IMR-90 (cell line): ENCODE results near the gene SIPA1. TPM values are rescaled to one million over a fixed set of nuclear protein-coding genes. Genes with fewer than 3 reads are reported as not detected.

ENCODE experiments used
- ATAC-seq: fragments of 200-7000 bp; cut with Tn5 transposase; 2 replicates; pipeline ENCODE4 v1.9.1; 2020; ENCODE audit warnings: low read depth, mild to moderate bottlenecking, moderate library complexity
- BruUV-seq: library from RNA; stranded (reverse); fragments of 400-500 nt; replicated peaks from 2 replicates; lab custom pipeline; 2021; lab: Mats Ljungman, UMichigan
- CTCF ChIA-PET: fragments of 300-600 bp; formaldehyde crosslinking; extraction: SDS; loops from one replicate; lab custom pipeline; 2021; ENCODE audit warnings: antibody characterized with exemption; lab: Yijun Ruan, JAX
- POLR2A ChIA-PET: fragments of 300-600 bp; sonication (Branson Sonifier 250); formaldehyde crosslinking; loops from one replicate; lab custom pipeline; 2022; ENCODE audit warnings: antibody characterized with exemption; ENCODE audit not compliant: unreplicated experiment; lab: Charles Lee
- DNase-seq: peaks from one replicate; pipeline ENCODE4 v3.0.0; 2013
- H2AFZ ChIP-seq: replicated peaks from 2 replicates; pipeline ENCODE3; 2013; ENCODE audit warnings: low read length, mild to moderate bottlenecking; ENCODE audit not compliant: poor library complexity
- H2AK5ac ChIP-seq: 2 replicates; pipeline ENCODE4 v1.6.1; 2013; ENCODE audit warnings: low read depth, low read length, inconsistent platforms
- H2AK9ac ChIP-seq: replicated peaks from 2 replicates; pipeline ENCODE3; 2013; ENCODE audit warnings: mild to moderate bottlenecking, low read depth, low read length, moderate library complexity; ENCODE audit not compliant: poor library complexity
- H2BK120ac ChIP-seq: 2 replicates; pipeline ENCODE4 v1.6.1; 2013; ENCODE audit warnings: low read depth, low read length, inconsistent platforms
- H2BK15ac ChIP-seq: 3 replicates; pipeline ENCODE4 v1.6.1; 2013; ENCODE audit warnings: low read depth, low read length, inconsistent platforms
- H2BK20ac ChIP-seq: 2 replicates; pipeline ENCODE4 v1.6.1; 2013; ENCODE audit warnings: low read depth, mild to moderate bottlenecking, inconsistent platforms, low read length, moderate library complexity
- H2BK5ac ChIP-seq: 2 replicates; pipeline ENCODE4 v1.6.1; 2013; ENCODE audit warnings: mild to moderate bottlenecking, low read depth, low read length, inconsistent platforms; ENCODE audit not compliant: poor library complexity, severe bottlenecking
- H3K14ac ChIP-seq: replicated peaks from 2 replicates; pipeline ENCODE4 v1.6.1; 2013; ENCODE audit warnings: low read depth, low read length, inconsistent platforms
- H3K18ac ChIP-seq: 2 replicates; pipeline ENCODE4 v1.6.1; 2013; ENCODE audit warnings: low read depth, low read length, control low read depth
- H3K23ac ChIP-seq: 2 replicates; pipeline ENCODE4 v1.6.1; 2013; ENCODE audit warnings: low read depth, low read length, inconsistent platforms
- H3K27ac ChIP-seq: 2 replicates; pipeline ENCODE4 v1.5.1; 2013; ENCODE audit warnings: mild to moderate bottlenecking, control low read depth, low read length; ENCODE audit not compliant: insufficient read depth
- H3K27me3 ChIP-seq: 2 replicates; pipeline ENCODE4 v1.6.1; 2013; ENCODE audit warnings: low read length; ENCODE audit not compliant: control insufficient read depth, insufficient read depth
- H3K36me3 ChIP-seq: 2 replicates; pipeline ENCODE4 v1.6.1; 2013; ENCODE audit warnings: low read length, mixed read lengths; ENCODE audit not compliant: control insufficient read depth, insufficient read depth
- H3K4ac ChIP-seq: 2 replicates; pipeline ENCODE4 v1.6.1; 2013; ENCODE audit warnings: low read depth, low read length, inconsistent platforms
- H3K4me1 ChIP-seq: 2 replicates; pipeline ENCODE4 v1.6.1; 2013; ENCODE audit warnings: low read length, mixed read lengths; ENCODE audit not compliant: control insufficient read depth, insufficient read depth
- H3K4me2 ChIP-seq: 2 replicates; pipeline ENCODE4 v1.6.1; 2013; ENCODE audit warnings: low read depth, mild to moderate bottlenecking, control low read depth, low read length, moderate library complexity
- H3K4me3 ChIP-seq: 2 replicates; pipeline ENCODE4 v1.5.1; 2013; ENCODE audit warnings: low read depth, mild to moderate bottlenecking, control low read depth, low read length, moderate library complexity; ENCODE audit not compliant: insufficient read depth
- H3K56ac ChIP-seq: 2 replicates; pipeline ENCODE4 v1.6.1; 2013; ENCODE audit warnings: low read length, inconsistent platforms; ENCODE audit not compliant: insufficient read depth; ENCODE audit errors: extremely low read depth
- H3K79me1 ChIP-seq, 2 experiments: 2 replicates each; pipeline ENCODE4 v1.6.1; 2013; ENCODE audit warnings: low read length in 2 of 2, inconsistent platforms in 1 of 2, low read depth in 1 of 2
- H3K9ac ChIP-seq: 2 replicates; pipeline ENCODE4 v1.6.1; 2013; ENCODE audit warnings: low read depth, low read length, control low read depth
- H3K9me1 ChIP-seq: 2 replicates; pipeline ENCODE4 v1.6.1; 2013; ENCODE audit warnings: low read length, inconsistent platforms; ENCODE audit not compliant: insufficient read depth
- H3K9me3 ChIP-seq: 2 replicates; pipeline ENCODE4 v1.6.1; 2013; ENCODE audit warnings: low read length; ENCODE audit not compliant: control insufficient read depth, insufficient read depth
- H4K20me1 ChIP-seq: 2 replicates; pipeline ENCODE4 v1.6.1; 2013; ENCODE audit warnings: low read length, inconsistent platforms; ENCODE audit not compliant: insufficient read depth
- H4K5ac ChIP-seq: 2 replicates; pipeline ENCODE4 v1.6.1; 2013; ENCODE audit warnings: mild to moderate bottlenecking, low read depth, low read length, control low read depth
- H4K8ac ChIP-seq, 2 experiments: 2 replicates each; pipeline ENCODE4 v1.6.1; 2013; ENCODE audit warnings: low read depth in 2 of 2, low read length in 2 of 2, control low read depth in 1 of 2, inconsistent platforms in 1 of 2
- H4K91ac ChIP-seq: 2 replicates; pipeline ENCODE4 v1.6.1; 2013; ENCODE audit warnings: low read depth, low read length, inconsistent platforms; ENCODE audit not compliant: insufficient read depth
- CHD1 ChIP-seq: IDR thresholded peaks from 2 replicates; pipeline ENCODE4 v1.6.1; 2012; ENCODE audit warnings: low read depth, low read length, improper control_type of control experiment
- FOS ChIP-seq: fragments of 150-350 bp; IDR thresholded peaks from 2 replicates; pipeline ENCODE4 v1.6.1; 2016; ENCODE audit warnings: low read depth, low read length
- MAFK ChIP-seq: IDR thresholded peaks from 2 replicates; pipeline ENCODE4 v1.6.1; 2012; ENCODE audit warnings: low read depth, low read length, improper control_type of control experiment
- MAZ ChIP-seq: IDR thresholded peaks from 2 replicates; pipeline ENCODE4 v1.6.1; 2012; ENCODE audit warnings: low read depth, mild to moderate bottlenecking, low read length, improper control_type of control experiment, moderate library complexity, borderline replicate concordance
- NFE2L2 ChIP-seq: fragments of 150-350 bp; IDR thresholded peaks from 2 replicates; pipeline ENCODE4 v1.6.1; 2016; ENCODE audit warnings: low read depth, mild to moderate bottlenecking, low read length
- POLR2A ChIP-seq: IDR thresholded peaks from 2 replicates; pipeline ENCODE4 v1.6.1; 2012; ENCODE audit warnings: mild to moderate bottlenecking, low read depth, low read length
- RAD21 ChIP-seq: IDR thresholded peaks from 2 replicates; pipeline ENCODE4 v1.6.1; 2012; ENCODE audit warnings: low read length, improper control_type of control experiment
- RCOR1 ChIP-seq: IDR thresholded peaks from 2 replicates; pipeline ENCODE4 v1.6.1; 2012; ENCODE audit warnings: mild to moderate bottlenecking, low read length, improper control_type of control experiment; ENCODE audit not compliant: insufficient replicate concordance
- RFX5 ChIP-seq: IDR thresholded peaks from 2 replicates; pipeline ENCODE4 v1.8.0; 2012; ENCODE audit warnings: low read depth, mild to moderate bottlenecking, low read length, moderate library complexity
- SMC3 ChIP-seq: fragments of 150-350 bp; IDR thresholded peaks from 2 replicates; pipeline ENCODE4 v1.6.1; 2016; ENCODE audit warnings: low read depth, mild to moderate bottlenecking, antibody characterized with exemption, low read length, moderate library complexity
- WGBS, 2 experiments: methylation state at CpG; one replicate each; pipeline versions ENCODE4 v1.1.5 to v1.1.7; 2013; ENCODE audit warnings: missing lambda C conversion rate in 2 of 2; ENCODE audit not compliant: insufficient read length in 1 of 2; ENCODE audit errors: extremely low coverage in 2 of 2; 5-methylcytosine and 5-hydroxymethylcytosine counted together
- dilution Hi-C: fragments of 300-500 bp; cut with HindIII; formaldehyde crosslinking; loops from one replicate; pipeline ENCODE4 v1.14.3; 2018; ENCODE audit warnings: low sequenced_read_pairs; ENCODE audit not compliant: unreplicated experiment
- in situ Hi-C: fragments of 300-500 bp; cut with MboI; formaldehyde crosslinking; loops from 3 replicates; pipeline ENCODE4 v1.14.3; 2019; ENCODE audit warnings: low sequenced_read_pairs, inconsistent platforms, mixed read lengths
- intact Hi-C: fragments of 100-400 bp; cut with micrococcal nuclease; formaldehyde crosslinking; loops from 2 replicates; pipeline ENCODE4 v1.10.0; 2022
- polyA plus RNA-seq, 3 experiments: library from polyadenylated mRNA; depleted of rRNA; stranded (reverse); fragments of >200 nt; gene quantifications; 2 replicates each; pipeline ENCODE4 v1.2.3, GENCODE V29; 2012; ENCODE audit warnings: low replicate concordance in 1 of 3
- total RNA-seq: library from RNA; depleted of rRNA; stranded (reverse); fragments of >200 nt; gene quantifications from 2 replicates; pipeline ENCODE4 v1.2.3, GENCODE V29; 2012
- TF ChIP-seq, protein P1 (sequence below): conservative IDR thresholded peaks from 2 replicates; pipeline ENCODE4 v1.5.1; 2012; ENCODE audit warnings: mild to moderate bottlenecking, low read depth, low read length, improper control_type of control experiment
- TF ChIP-seq, protein P2 (sequence below): fragments of 150-350 bp; IDR thresholded peaks from 2 replicates; pipeline ENCODE4 v1.6.1; 2016; ENCODE audit warnings: low read depth, mild to moderate bottlenecking, low read length, moderate library complexity, borderline replicate concordance
- TF ChIP-seq, protein P3 (sequence below): fragments of 150-350 bp; IDR thresholded peaks from 2 replicates; pipeline ENCODE4 v1.6.1; 2017; ENCODE audit warnings: mild to moderate bottlenecking, antibody characterized with exemption, low read length, low read depth

Gene SIPA1
- total and polyA plus RNA-seq, 2 of the 4 experiments (the other 2 are of a cell fraction) = 10.6 to 39.7 TPM

DNA sequence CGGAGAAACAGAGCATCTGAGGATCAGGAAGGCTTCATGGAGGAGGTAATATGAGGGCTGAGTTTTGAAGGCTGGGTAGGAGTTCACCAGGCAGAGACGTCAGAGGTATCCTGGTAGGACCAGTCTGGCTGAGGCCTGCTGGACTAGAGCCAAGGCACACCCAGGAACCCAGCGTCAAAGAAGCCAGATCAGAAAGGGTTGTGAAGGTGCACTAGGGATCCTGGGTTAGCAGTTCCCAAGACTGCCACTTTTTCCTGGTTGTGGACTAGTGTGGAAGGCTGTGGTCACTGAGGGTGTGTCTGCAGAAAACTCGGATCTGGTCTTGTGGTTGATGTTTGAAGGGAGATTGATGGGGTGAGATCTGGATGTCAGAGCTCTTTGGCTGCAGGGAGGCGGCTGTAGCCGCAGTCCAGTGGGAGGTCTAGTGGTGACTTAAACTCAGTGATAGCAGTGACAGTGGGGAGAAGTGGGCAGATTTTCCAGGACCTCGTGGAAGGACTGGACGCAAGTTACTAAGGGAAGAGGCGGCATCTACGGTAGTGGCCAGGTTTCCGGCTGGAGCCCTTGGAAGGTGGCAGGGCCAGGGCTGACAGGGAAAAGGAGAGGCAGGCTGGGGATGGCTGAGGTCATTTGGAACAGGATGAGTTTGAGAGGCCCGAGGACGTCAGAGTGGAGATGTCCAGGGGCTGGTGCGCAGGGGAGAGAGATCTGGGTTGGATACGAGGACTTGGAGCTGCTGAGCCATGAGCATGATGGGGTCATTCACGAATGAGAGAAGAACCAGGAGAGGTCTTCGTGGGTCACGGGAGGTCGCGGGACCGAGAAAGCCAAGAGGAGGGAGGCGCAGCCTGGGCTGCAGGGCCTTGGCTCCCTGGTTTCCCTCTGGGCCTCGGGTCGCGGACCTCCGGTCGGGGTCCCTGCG, 13.9 kb downstream of the SIPA1 start:
- Histone ChIP-seq H4K5ac (peak overlapping the region; percentile 88), H4K91ac (peak overlapping the region; percentile 80), H2AK5ac (peak overlapping the region; percentile 91), H3K4me2 (peak overlapping the region; percentile 90), H2AFZ (peak overlapping the region; percentile 84), H3K4me3 (peak overlapping the region; percentile 38), H3K18ac (peak overlapping the region; percentile 52), H3K27me3 (no peaks in the 10 kb centered on the region), H3K9me3 (no peaks in the 10 kb centered on the region), H3K79me1 (peaks cover 16 to 33% of the 10 kb centered on the region in 2 experiments; a peak in 3 of 4 replicates), H3K9me1 (peaks cover 14% of the 10 kb centered on the region), H2AK9ac (peak overlapping the region; percentile 91), H2BK5ac (peak overlapping the region; percentile 83), H2BK120ac (peak overlapping the region; percentile 11; the same call in 1 of the 2 replicates), H3K4ac (peak overlapping the region; percentile 89), H4K8ac (peak overlapping the region; percentile 92 to 97), H3K27ac (peak overlapping the region; percentile 88), H3K14ac (peak overlapping the region; percentile 77), H3K9ac (peak overlapping the region; percentile 73), H3K4me1 (peaks cover 17% of the 10 kb centered on the region), H3K23ac (peak overlapping the region; percentile 93), H2BK20ac (0 out of 2 replicates have a peak overlapping the region, but pooled peaks have one; percentile 21), H3K56ac (peak overlapping the region; percentile 63; the same call in 1 of the 2 replicates), H3K36me3 (peaks cover 36% of the 10 kb centered on the region), H4K20me1 (peaks cover 4% of the 10 kb centered on the region; the same call in 1 of the 2 replicates), H2BK15ac (peak overlapping the region; percentile 43; the same call in 1 of the 3 replicates)
- intact Hi-C loops (no loop called here), in situ Hi-C loops (no loop called here), dilution Hi-C loops (no loop called here)
- BruUV-seq = no TSS peak
- DNase-seq (peak; percentile 38), ATAC-seq (peak; percentile 8)
- 24% methylated on average over 23 of the region's 28 CpGs; no CpG with 5 or more reads in 1 of the 2 experiments for WGBS, 2 experiments
- CTCF ChIA-PET = no interaction called here
- POLR2A ChIA-PET = no interaction called here
- TF ChIP-seq MAFK = no peak
- TF ChIP-seq, protein P1, sequence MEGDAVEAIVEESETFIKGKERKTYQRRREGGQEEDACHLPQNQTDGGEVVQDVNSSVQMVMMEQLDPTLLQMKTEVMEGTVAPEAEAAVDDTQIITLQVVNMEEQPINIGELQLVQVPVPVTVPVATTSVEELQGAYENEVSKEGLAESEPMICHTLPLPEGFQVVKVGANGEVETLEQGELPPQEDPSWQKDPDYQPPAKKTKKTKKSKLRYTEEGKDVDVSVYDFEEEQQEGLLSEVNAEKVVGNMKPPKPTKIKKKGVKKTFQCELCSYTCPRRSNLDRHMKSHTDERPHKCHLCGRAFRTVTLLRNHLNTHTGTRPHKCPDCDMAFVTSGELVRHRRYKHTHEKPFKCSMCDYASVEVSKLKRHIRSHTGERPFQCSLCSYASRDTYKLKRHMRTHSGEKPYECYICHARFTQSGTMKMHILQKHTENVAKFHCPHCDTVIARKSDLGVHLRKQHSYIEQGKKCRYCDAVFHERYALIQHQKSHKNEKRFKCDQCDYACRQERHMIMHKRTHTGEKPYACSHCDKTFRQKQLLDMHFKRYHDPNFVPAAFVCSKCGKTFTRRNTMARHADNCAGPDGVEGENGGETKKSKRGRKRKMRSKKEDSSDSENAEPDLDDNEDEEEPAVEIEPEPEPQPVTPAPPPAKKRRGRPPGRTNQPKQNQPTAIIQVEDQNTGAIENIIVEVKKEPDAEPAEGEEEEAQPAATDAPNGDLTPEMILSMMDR = no peak
- TF ChIP-seq RAD21 = no peak
- TF ChIP-seq SMC3 = no peak
- no peak for TF ChIP-seq NFE2L2
- TF ChIP-seq, protein P2, sequence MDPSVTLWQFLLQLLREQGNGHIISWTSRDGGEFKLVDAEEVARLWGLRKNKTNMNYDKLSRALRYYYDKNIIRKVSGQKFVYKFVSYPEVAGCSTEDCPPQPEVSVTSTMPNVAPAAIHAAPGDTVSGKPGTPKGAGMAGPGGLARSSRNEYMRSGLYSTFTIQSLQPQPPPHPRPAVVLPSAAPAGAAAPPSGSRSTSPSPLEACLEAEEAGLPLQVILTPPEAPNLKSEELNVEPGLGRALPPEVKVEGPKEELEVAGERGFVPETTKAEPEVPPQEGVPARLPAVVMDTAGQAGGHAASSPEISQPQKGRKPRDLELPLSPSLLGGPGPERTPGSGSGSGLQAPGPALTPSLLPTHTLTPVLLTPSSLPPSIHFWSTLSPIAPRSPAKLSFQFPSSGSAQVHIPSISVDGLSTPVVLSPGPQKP = no peak
- no peak for TF ChIP-seq RCOR1
- TF ChIP-seq RFX5 = no peak
- no peak for TF ChIP-seq POLR2A
- no peak for TF ChIP-seq MAZ
- TF ChIP-seq CHD1 = no peak
- no peak for TF ChIP-seq FOS
- TF ChIP-seq, protein P3, sequence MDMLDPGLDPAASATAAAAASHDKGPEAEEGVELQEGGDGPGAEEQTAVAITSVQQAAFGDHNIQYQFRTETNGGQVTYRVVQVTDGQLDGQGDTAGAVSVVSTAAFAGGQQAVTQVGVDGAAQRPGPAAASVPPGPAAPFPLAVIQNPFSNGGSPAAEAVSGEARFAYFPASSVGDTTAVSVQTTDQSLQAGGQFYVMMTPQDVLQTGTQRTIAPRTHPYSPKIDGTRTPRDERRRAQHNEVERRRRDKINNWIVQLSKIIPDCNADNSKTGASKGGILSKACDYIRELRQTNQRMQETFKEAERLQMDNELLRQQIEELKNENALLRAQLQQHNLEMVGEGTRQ = no peak
